Activated CD4-positive, alpha-beta T cell treated with anti-CD3 and anti-CD28 coated beads, Interleukin-2, amount 50 U/mL, for 48 hours (primary cell): ENCODE results near the gene SLC34A3.
A peak's percentile ranks its signal among the peaks of the same experiment; 100 is the strongest.

Experiments used
- DNase-seq, 2 experiments: peaks; one replicate each; pipeline ENCODE4 v3.0.0-alpha.2; 2020

Gene SLC34A3

GRCh38 chr9:137218754-137219271, 11.9 kb upstream of the SLC34A3 start:
- no peak for DNase-seq

- no peak for DNase-seq
Observed at GRCh38 chr9:137219757-137220316, 10.9 kb upstream of the SLC34A3 start.

- no peak for DNase-seq
Observed at GRCh38 chr9:137220317-137221094, 10.2 kb upstream of the SLC34A3 start.

GRCh38 chr9:137221095-137221505, 9.6 kb upstream of the SLC34A3 start:
- no peak for DNase-seq

GRCh38 chr9:137221506-137222111, 9.1 kb upstream of the SLC34A3 start:
- no peak for DNase-seq

GRCh38 chr9:137222190-137223077, 8.3 kb upstream of the SLC34A3 start, which contains the start of gene RNF208:
TSS of gene RNF208 (minus strand) at chr9:137222240. CDS start at chr9:137221212, 1,028 bp downstream.
- no peak for DNase-seq

GRCh38 chr9:137223078-137223970, 7.4 kb upstream of the SLC34A3 start:
- peak; percentile 97 to 98 for DNase-seq

GRCh38 chr9:137224830-137225694, 5.6 kb upstream of the SLC34A3 start, which contains the start of gene CYSRT1:
TSS of gene CYSRT1 (plus strand) at chr9:137225174. CDS start at chr9:137225622, 448 bp downstream.
- peak in 1 of 2 experiments; percentile 31 for DNase-seq

- no peak for DNase-seq
Observed at GRCh38 chr9:137225699-137226331, 4.9 kb upstream of the SLC34A3 start.

GRCh38 chr9:137226338-137227053, 4.2 kb upstream of the SLC34A3 start:
- DNase-seq: no peak

- DNase-seq: peak; percentile 83 to 87
Observed at GRCh38 chr9:137227054-137227852, 3.4 kb upstream of the SLC34A3 start, which contains the start of gene RNF224. TSS of gene RNF224 (plus strand) at chr9:137227502. CDS start at chr9:137228336, 834 bp downstream.

GRCh38 chr9:137227853-137228505, 2.7 kb upstream of the SLC34A3 start:
- DNase-seq: no peak

- DNase-seq: no peak
Observed at GRCh38 chr9:137228506-137228967, 2.2 kb upstream of the SLC34A3 start.

GRCh38 chr9:137228968-137229896, 1.5 kb upstream of the SLC34A3 start:
- DNase-seq: no peak

- no peak for DNase-seq
Observed at GRCh38 chr9:137229903-137230704, 597 bp upstream of the SLC34A3 start.
